GM23338 (cell line): ENCODE results near the gene RAB30. TPM values are rescaled to one million over a fixed set of nuclear protein-coding genes. Genes with fewer than 3 reads are reported as not detected.

Experiments
- ATAC-seq: fragments of 200-7000 bp; cut with Tn5 transposase; 3 replicates; pipeline ENCODE4 v1.9.1; 2020
- DNase-seq: peaks from one replicate; pipeline ENCODE4 v3.0.0-alpha.2; 2015; ENCODE audit warnings: low spot score
- H2AFZ ChIP-seq: fragments of 200-600 bp; sonication (generic); 2 replicates; pipeline ENCODE4 v1.8.0; 2016; ENCODE audit warnings: antibody characterized with exemption, mild to moderate bottlenecking, moderate library complexity
- H3F3A ChIP-seq: fragments of 200-600 bp; sonication (generic); replicated peaks from 2 replicates; pipeline ENCODE4 v1.8.0; 2017; ENCODE audit warnings: antibody characterized with exemption, mixed run types, low read depth
- H3K27ac ChIP-seq: fragments of 200-600 bp; sonication (generic); 2 replicates; pipeline ENCODE4 v1.6.1; 2016; ENCODE audit warnings: low read depth
- H3K27me3 ChIP-seq: fragments of 200-600 bp; sonication (generic); 2 replicates; pipeline ENCODE4 v1.8.0; 2016; ENCODE audit warnings: mild to moderate bottlenecking, mixed run types, moderate library complexity; ENCODE audit not compliant: insufficient read depth
- H3K36me3 ChIP-seq: fragments of 200-600 bp; sonication (generic); 2 replicates; pipeline ENCODE4 v1.8.0; 2016; ENCODE audit warnings: mild to moderate bottlenecking; ENCODE audit not compliant: insufficient read depth
- H3K4me1 ChIP-seq: fragments of 200-600 bp; sonication (generic); 2 replicates; pipeline ENCODE4 v1.8.0; 2016; ENCODE audit warnings: mild to moderate bottlenecking, moderate library complexity; ENCODE audit not compliant: insufficient read depth
- H3K4me2 ChIP-seq: fragments of 200-600 bp; sonication (generic); 2 replicates; pipeline ENCODE4 v1.7.1; 2017; ENCODE audit warnings: mixed run types
- H3K4me3 ChIP-seq: fragments of 200-600 bp; sonication (generic); 2 replicates; pipeline ENCODE4 v1.6.1; 2016; ENCODE audit warnings: mixed run types
- H3K79me2 ChIP-seq: fragments of 200-600 bp; sonication (generic); replicated peaks from 2 replicates; pipeline ENCODE4 v1.8.0; 2017; ENCODE audit warnings: mild to moderate bottlenecking; ENCODE audit not compliant: insufficient read depth
- H3K9me2 ChIP-seq: fragments of 200-600 bp; sonication (generic); 2 replicates; pipeline ENCODE4 v1.8.0; 2017; ENCODE audit not compliant: insufficient read depth
- H4K20me1 ChIP-seq: fragments of 200-600 bp; sonication (generic); replicated peaks from 2 replicates; pipeline ENCODE4 v1.8.0; 2017; ENCODE audit warnings: mild to moderate bottlenecking; ENCODE audit not compliant: insufficient read depth
- H3K27ac Mint-ChIP-seq: 2 replicates; pipeline ENCODE4 v1.8.0; 2020; ENCODE audit warnings: inconsistent platforms, mild to moderate bottlenecking, moderate library complexity, mixed read lengths
- H3K27me3 Mint-ChIP-seq: 3 replicates; pipeline ENCODE4 v1.8.0; 2022; ENCODE audit warnings: low read depth, mild to moderate bottlenecking, moderate library complexity, mixed read lengths, inconsistent platforms; ENCODE audit not compliant: insufficient read depth, poor library complexity
- H3K36me3 Mint-ChIP-seq: 3 replicates; pipeline ENCODE4 v1.8.0; 2021; ENCODE audit warnings: low read depth, mild to moderate bottlenecking, inconsistent platforms, moderate library complexity, mixed read lengths
- H3K4me1 Mint-ChIP-seq: 3 replicates; pipeline ENCODE4 v1.8.0; 2020; ENCODE audit warnings: mild to moderate bottlenecking, inconsistent platforms, mixed read lengths
- H3K4me3 Mint-ChIP-seq: 3 replicates; pipeline ENCODE4 v1.8.0; 2021; ENCODE audit warnings: moderate library complexity, mild to moderate bottlenecking, inconsistent platforms, mixed read lengths
- H3K9me3 Mint-ChIP-seq: 3 replicates; pipeline ENCODE4 v1.8.0; 2020; ENCODE audit warnings: moderate library complexity, mild to moderate bottlenecking, inconsistent platforms, mixed read lengths
- CTCF ChIP-seq, 2 experiments: fragments of 200-600 bp in 1 of 2; sonication (generic) in 1 of 2; conservative IDR thresholded peaks; 2 replicates each; pipeline versions ENCODE4 v1.5.1 to v1.6.1; 2016 to 2017; ENCODE audit warnings: antibody characterized with exemption in 2 of 2, low read depth in 2 of 2, mild to moderate bottlenecking in 2 of 2, moderate library complexity in 1 of 2
- ETS1 ChIP-seq: IDR thresholded peaks from 2 replicates; pipeline ENCODE4 v1.6.1; 2016; ENCODE audit warnings: antibody characterized with exemption
- EZH2 ChIP-seq: fragments of 200-600 bp; sonication (generic); IDR thresholded peaks from one replicate; pipeline ENCODE4 v1.8.0; 2017; ENCODE audit warnings: antibody characterized with exemption, mild to moderate bottlenecking, low read depth; ENCODE audit not compliant: unreplicated experiment
- EZH2phosphoT487 ChIP-seq: fragments of 200-600 bp; sonication (generic); IDR thresholded peaks from one replicate; pipeline ENCODE4 v1.8.1; 2018; ENCODE audit warnings: antibody characterized with exemption; ENCODE audit not compliant: unreplicated experiment
- JUNB ChIP-seq: IDR thresholded peaks from one replicate; pipeline ENCODE4 v1.6.1; 2016; ENCODE audit warnings: antibody characterized with exemption; ENCODE audit not compliant: unreplicated experiment
- NANOG ChIP-seq: IDR thresholded peaks from 2 replicates; pipeline ENCODE4 v1.6.1; 2016; ENCODE audit warnings: antibody characterized with exemption, borderline replicate concordance
- POLR2AphosphoS5 ChIP-seq: IDR thresholded peaks from 2 replicates; pipeline ENCODE4 v1.6.1; 2016; ENCODE audit warnings: antibody characterized with exemption, low read depth
- REST ChIP-seq: IDR thresholded peaks from one replicate; pipeline ENCODE4 v1.6.1; 2018; ENCODE audit warnings: antibody characterized with exemption; ENCODE audit not compliant: unreplicated experiment
- ZNF114 ChIP-seq: fragments of 250-450 bp; sonication (Bioruptor Pico); IDR thresholded peaks from 2 replicates; pipeline ENCODE4 v1.5.0; 2020; ENCODE audit warnings: mild to moderate bottlenecking, moderate library complexity
- ZNF331 ChIP-seq: fragments of 250-450 bp; sonication (Bioruptor Pico); IDR thresholded peaks from 2 replicates; pipeline ENCODE4 v1.5.0; 2020; ENCODE audit warnings: low read depth, mild to moderate bottlenecking, moderate library complexity
- polyA plus RNA-seq: library from polyadenylated mRNA; unstranded; fragments of >200 nt; fragmentation: Nextera tagmentation; extraction: Ambion mirVana; gene quantifications from 2 replicates; pipeline ENCODE4 v1.2.1, GENCODE V29; 2016
- total RNA-seq: library from RNA; depleted of rRNA; stranded (reverse); fragments of >200 nt; shearing (Covaris generic); gene quantifications from 2 replicates; pipeline ENCODE4 v1.2.3, GENCODE V29; 2014

Gene RAB30
- total and polyA plus RNA-seq, 2 experiments from 2014 or later: 3.3 to 6.6 TPM

- no peak for DNase-seq
- Mint-ChIP-seq H3K27me3 (peaks cover 4% of the 10 kb centered on the region), H3K36me3 (no peaks in the 10 kb centered on the region), H3K4me3 (no peak overlapping the region), H3K9me3 (no peaks in the 10 kb centered on the region), H3K27ac (no peak overlapping the region; the same call in 1 of the 2 replicates), H3K4me1 (peaks cover 14% of the 10 kb centered on the region)
- Histone ChIP-seq H3K27me3 (no peaks in the 10 kb centered on the region), H3K9me2 (no peaks in the 10 kb centered on the region; the same call in 1 of the 2 replicates), H3F3A (no peaks in the 10 kb centered on the region), H3K4me1 (peaks cover 11% of the 10 kb centered on the region), H3K36me3 (no peaks in the 10 kb centered on the region), H3K4me3 (no peak overlapping the region), H3K79me2 (peaks cover 8% of the 10 kb centered on the region; the same call in 1 of the 2 replicates), H3K4me2 (no peak overlapping the region), H2AFZ (no peak overlapping the region), H4K20me1 (no peaks in the 10 kb centered on the region; the same call in 1 of the 2 replicates), H3K27ac (no peak overlapping the region)
- TF ChIP-seq ZNF114 (CRISPR knock-in tag) (no peak), NANOG (no peak), EZH2 (no peak), EZH2phosphoT487 (no peak), CTCF (conservative IDR thresholded peaks at IDR 0.05; ENCODE audit: low read depth in 2 of 2) (no peak), POLR2AphosphoS5 (no peak), JUNB (no peak), REST (no peak), ZNF331 (CRISPR knock-in tag) (no peak), ETS1 (no peak)
- ATAC-seq: no peak
Observed at GRCh38 chr11:83042964-83043711, 28.6 kb downstream of the RAB30 start.
